Vagina (tissue), 2 donors: ENCODE measurements around the gene CIDEA. TPM values are rescaled to one million over a fixed set of nuclear protein-coding genes. Genes with fewer than 3 reads are reported as not detected.
"Not testable (repeated sequence)": the region's sequence is repeated elsewhere in the genome, so short reads cannot be mapped to it uniquely, and the experiment has no call there.

Experiments used
- DNase-seq, 2 donors: peaks; one replicate each; pipeline ENCODE4 v3.0.0-alpha.2; 2017; ENCODE audit errors: extremely low spot score in 2 of 2
- H3K27ac ChIP-seq: fragments of 200-600 bp; sonication (generic); one replicate; pipeline ENCODE4 v1.5.1; 2019
- H3K27me3 ChIP-seq: fragments of 200-600 bp; sonication (generic); one replicate; pipeline ENCODE4 v1.5.1; 2019
- H3K36me3 ChIP-seq, 2 donors: fragments of 200-600 bp; sonication (generic); one replicate each; pipeline ENCODE4 v1.5.1; 2017 to 2019
- H3K4me1 ChIP-seq: fragments of 200-600 bp; sonication (generic); one replicate; pipeline ENCODE4 v1.5.1; 2019
- H3K4me3 ChIP-seq, 2 donors: fragments of 200-600 bp; sonication (generic); 1 replicate in 1 of 2; 2 replicates in 1 of 2; pipeline ENCODE4 v1.5.1; 2016 to 2019
- H3K9me3 ChIP-seq: fragments of 200-600 bp; sonication (generic); one replicate; pipeline ENCODE4 v1.5.1; 2019
- POLR2A ChIP-seq, 2 donors: fragments of 450-650 bp; IDR thresholded peaks; one replicate each; pipeline ENCODE4 v1.6.1; 2017; ENCODE audit warnings: antibody characterized with exemption in 2 of 2, mild to moderate bottlenecking in 2 of 2, moderate library complexity in 2 of 2
- POLR2AphosphoS5 ChIP-seq, 2 donors: sonication (generic); formaldehyde crosslinking; IDR thresholded peaks; one replicate each; pipeline ENCODE4 v1.9.0; 2017; ENCODE audit warnings: antibody characterized with exemption in 2 of 2, mild to moderate bottlenecking in 2 of 2, low read depth in 1 of 2; ENCODE audit not compliant: insufficient read depth in 1 of 2
- intact Hi-C: fragments of 100-400 bp; cut with DNase I; formaldehyde crosslinking; loops from one replicate; pipeline ENCODE4 v1.15.1; 2023
- total RNA-seq: library from RNA; depleted of rRNA; stranded (reverse); fragments of >200 nt; gene quantifications from one replicate; pipeline ENCODE4 v1.2.3, GENCODE V29; 2016
- TF ChIP-seq, protein P1 (sequence below), 3 experiments: fragments of 450-650 bp in 2 of 3; fragments of 200-600 bp in 1 of 3; sonication (generic) in 1 of 3; IDR thresholded peaks; one replicate each; pipeline ENCODE4 v1.5.1; 2017 to 2019; ENCODE audit warnings: antibody characterized with exemption in 3 of 3, mild to moderate bottlenecking in 2 of 3, moderate library complexity in 2 of 3

Gene CIDEA
- total RNA-seq, 1 donor from 2014 or later, result 2.7 TPM

DNA sequence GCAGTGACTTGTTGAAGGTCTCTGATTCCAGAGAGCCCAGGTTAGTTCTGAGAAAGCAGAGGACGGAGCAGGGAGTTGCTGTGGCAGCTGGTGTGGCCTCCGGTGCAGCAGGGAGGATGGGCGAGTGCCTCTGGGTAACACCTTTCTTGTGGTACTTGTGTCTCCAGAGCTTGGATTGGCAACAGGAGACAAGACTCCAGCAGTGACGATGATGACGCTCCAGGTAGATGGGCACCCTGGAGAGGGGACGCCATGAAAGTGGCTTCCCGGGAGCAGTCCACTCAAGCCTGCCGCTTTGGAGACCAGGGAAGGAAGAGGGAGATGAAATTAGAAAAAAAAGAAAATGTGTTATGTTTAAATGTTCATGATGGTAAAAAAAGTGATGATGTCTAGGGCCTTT is 23.6 kb upstream of the CIDEA start:
- H3K27ac ChIP-seq, H3K9me3 ChIP-seq, intact Hi-C loops, H3K4me1 ChIP-seq, H3K27me3 ChIP-seq, H3K4me3 ChIP-seq, H3K36me3 ChIP-seq: not testable (repeated sequence)
- DNase-seq, result peak in 1 of 2 donors; percentile 61

DNA sequence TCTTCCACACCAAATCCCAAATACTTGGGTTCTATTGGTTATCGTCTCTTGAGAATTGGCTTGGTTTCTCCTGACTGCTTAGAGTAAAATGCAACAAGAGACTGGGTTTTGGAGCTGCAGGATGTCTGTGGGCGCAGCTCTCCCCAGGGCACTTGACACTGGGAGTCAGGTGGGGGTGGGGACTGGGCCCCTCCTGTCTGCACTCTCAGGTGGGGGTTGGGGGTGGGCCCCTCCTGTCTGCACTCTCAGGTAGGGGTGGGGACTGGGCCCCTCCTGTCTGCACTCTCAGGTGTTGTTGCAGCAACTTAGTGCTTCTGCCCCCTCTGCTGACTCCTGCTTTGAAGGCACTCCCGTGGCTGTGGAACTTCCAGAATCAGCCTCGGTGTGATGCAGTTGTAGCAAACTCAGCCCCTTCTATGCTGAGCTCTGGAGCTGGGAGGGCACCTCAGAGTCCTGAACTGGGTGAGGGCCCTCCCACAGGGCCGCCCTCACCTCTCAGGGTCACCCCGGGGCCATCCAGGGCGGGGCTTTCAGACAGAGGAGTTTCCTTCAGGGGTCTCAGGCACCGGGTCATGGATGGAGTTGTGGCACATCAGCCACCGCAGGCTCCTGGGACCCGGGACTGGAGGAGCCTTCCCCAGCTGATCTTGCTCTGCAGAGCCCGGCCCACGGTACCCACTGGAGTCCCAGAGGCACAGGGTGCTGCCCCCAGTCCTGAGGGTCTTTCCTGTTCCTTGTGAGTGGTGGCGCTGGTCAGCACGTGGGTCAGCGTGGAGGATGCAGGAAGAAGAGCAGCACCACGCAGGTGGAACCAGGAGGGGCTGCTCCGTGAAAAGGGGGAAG is 22.9 kb upstream of the CIDEA start:
- Histone ChIP-seq H3K9me3 (no peaks in the 10 kb centered on the region), H3K36me3 (no peaks in the 10 kb centered on the region), H3K27me3 (no peaks in the 10 kb centered on the region), H3K27ac (no peak overlapping the region), H3K4me1 (no peaks in the 10 kb centered on the region), H3K4me3 (no peak overlapping the region)
- peak in 1 of 2 donors; percentile 93 for DNase-seq
- TF ChIP-seq POLR2A (IDR thresholded peaks at IDR 0.05), result no peak
- TF ChIP-seq, protein P1, sequence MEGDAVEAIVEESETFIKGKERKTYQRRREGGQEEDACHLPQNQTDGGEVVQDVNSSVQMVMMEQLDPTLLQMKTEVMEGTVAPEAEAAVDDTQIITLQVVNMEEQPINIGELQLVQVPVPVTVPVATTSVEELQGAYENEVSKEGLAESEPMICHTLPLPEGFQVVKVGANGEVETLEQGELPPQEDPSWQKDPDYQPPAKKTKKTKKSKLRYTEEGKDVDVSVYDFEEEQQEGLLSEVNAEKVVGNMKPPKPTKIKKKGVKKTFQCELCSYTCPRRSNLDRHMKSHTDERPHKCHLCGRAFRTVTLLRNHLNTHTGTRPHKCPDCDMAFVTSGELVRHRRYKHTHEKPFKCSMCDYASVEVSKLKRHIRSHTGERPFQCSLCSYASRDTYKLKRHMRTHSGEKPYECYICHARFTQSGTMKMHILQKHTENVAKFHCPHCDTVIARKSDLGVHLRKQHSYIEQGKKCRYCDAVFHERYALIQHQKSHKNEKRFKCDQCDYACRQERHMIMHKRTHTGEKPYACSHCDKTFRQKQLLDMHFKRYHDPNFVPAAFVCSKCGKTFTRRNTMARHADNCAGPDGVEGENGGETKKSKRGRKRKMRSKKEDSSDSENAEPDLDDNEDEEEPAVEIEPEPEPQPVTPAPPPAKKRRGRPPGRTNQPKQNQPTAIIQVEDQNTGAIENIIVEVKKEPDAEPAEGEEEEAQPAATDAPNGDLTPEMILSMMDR (IDR thresholded peaks at IDR 0.05), result no peak
- no peak for TF ChIP-seq POLR2AphosphoS5 (IDR thresholded peaks at IDR 0.05; ENCODE audit: insufficient read depth in 1 of 2, low read depth in 1 of 2)
- intact Hi-C loops, result no loop called here

DNA sequence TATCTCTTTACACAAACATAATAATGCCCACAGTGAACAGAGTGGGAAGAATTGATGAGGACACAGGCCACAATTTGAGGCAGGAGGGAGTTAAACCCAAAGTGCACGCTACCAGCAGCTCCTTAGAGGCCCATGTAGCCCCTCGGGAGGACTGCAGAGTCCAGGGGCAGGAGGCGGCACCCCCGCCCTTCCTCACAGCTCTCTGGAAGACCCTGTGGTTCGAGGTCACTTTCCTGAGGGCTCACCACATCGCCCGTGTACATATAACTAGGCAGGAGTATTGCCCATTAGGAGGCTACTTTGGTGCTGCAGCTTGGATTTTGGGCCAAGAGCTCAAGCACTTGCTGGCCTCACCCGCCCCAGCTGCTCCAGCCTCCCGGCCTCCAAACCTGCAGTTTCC is 22.2 kb upstream of the CIDEA start:
- no peaks in the 10 kb centered on the region for H3K36me3 ChIP-seq
- no peaks in the 10 kb centered on the region for H3K9me3 ChIP-seq
- DNase-seq, result peak in 1 of 2 donors; percentile 84
- no peaks in the 10 kb centered on the region for H3K27me3 ChIP-seq
- TF ChIP-seq, protein P1 (IDR thresholded peaks at IDR 0.05), result no peak
- no peak for TF ChIP-seq POLR2A (IDR thresholded peaks at IDR 0.05)
- TF ChIP-seq POLR2AphosphoS5 (IDR thresholded peaks at IDR 0.05; ENCODE audit: insufficient read depth in 1 of 2, low read depth in 1 of 2), result no peak
- no peaks in the 10 kb centered on the region for H3K4me1 ChIP-seq
- H3K27ac ChIP-seq, result no peak overlapping the region
- no peak overlapping the region for H3K4me3 ChIP-seq
- intact Hi-C loops, result no loop called here

DNA sequence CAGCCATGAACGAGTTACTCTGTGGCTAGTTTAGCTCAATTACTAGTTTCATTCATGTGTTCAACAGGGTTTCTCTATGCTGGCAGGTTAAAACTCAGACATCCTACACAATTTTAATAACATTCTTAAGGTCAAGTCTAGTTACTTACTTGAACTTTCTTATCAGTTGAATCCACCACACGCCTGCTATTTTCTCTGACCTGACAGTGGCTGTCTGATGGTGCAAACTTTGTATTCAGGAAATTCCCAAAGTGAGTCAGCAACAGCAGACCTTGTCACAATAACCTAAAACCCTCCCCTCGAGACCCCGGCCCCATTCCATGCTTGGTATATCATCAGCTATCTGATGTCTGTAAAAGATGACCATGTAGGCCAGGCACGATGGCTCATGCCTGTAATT is 20.8 kb upstream of the CIDEA start:
- intact Hi-C loops, result no loop called here
- no peak overlapping the region for H3K4me3 ChIP-seq
- H3K36me3 ChIP-seq, result no peaks in the 10 kb centered on the region
- no peaks in the 10 kb centered on the region for H3K27me3 ChIP-seq
- TF ChIP-seq POLR2AphosphoS5 (IDR thresholded peaks at IDR 0.05; ENCODE audit: insufficient read depth in 1 of 2, low read depth in 1 of 2) (no peak), POLR2A (IDR thresholded peaks at IDR 0.05) (no peak)
- TF ChIP-seq, protein P1 (IDR thresholded peaks at IDR 0.05), result no peak
- DNase-seq, result peak in 1 of 2 donors; percentile 49
- no peaks in the 10 kb centered on the region for H3K9me3 ChIP-seq
- H3K27ac ChIP-seq, result no peak overlapping the region
- H3K4me1 ChIP-seq, result no peaks in the 10 kb centered on the region

DNA sequence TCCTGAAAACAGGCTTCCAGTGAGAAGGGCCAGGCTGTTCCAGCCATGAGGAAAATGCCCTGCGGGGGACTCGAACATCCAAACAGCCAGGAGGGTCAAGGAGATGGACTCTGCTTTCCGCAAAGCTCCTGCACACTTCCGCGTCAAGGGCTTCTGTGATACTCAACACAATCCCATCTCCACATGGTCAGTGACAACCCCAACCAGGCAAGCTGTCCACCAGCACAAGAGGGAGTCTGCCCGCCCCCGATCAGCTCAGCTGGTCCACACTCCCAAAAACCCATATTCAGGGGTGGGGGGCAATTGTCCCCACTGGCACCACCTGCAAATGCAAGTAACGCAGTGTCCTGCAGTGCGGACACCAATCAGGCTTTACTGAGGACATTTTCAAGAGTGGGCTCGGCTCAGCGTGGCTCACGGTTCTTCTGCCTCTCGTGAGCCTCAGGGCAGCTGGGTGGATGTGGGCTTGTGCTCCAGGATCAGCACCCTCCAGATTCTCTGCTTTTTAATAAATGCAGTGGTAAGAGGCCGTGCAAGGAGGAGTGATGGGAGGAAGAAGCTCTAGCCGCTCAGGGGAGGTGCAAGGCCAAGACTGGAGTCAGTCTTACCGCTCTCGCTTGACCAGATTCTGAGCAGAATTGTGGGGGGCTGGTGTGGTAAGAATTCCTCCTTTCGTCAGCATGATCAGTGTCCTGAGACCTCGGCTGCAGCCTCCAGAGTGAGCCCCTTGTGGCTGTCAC is 19.5 kb upstream of the CIDEA start:
- Histone ChIP-seq H3K9me3 (no peaks in the 10 kb centered on the region), H3K4me3 (no peak overlapping the region), H3K27me3 (no peaks in the 10 kb centered on the region), H3K4me1 (no peaks in the 10 kb centered on the region), H3K27ac (no peak overlapping the region), H3K36me3 (no peaks in the 10 kb centered on the region)
- TF ChIP-seq POLR2AphosphoS5 (IDR thresholded peaks at IDR 0.05; ENCODE audit: insufficient read depth in 1 of 2, low read depth in 1 of 2) (no peak), POLR2A (IDR thresholded peaks at IDR 0.05) (no peak)
- TF ChIP-seq, protein P1 (IDR thresholded peaks at IDR 0.05), result no peak
- DNase-seq, result peak in 1 of 2 donors; percentile 79
- intact Hi-C loops, result no loop called here
